GM12878 (cell line): ENCODE measurements around the gene FREM2. TPM values are rescaled to one million over a fixed set of nuclear protein-coding genes. Genes with fewer than 3 reads are reported as not detected.

Source experiments
- ATAC-seq: fragments of 200-7000 bp; cut with Tn5 transposase; 3 replicates; pipeline ENCODE4 v1.9.1; 2020; ENCODE audit warnings: mild to moderate bottlenecking, moderate library complexity
- BruUV-seq: library from RNA; stranded (reverse); fragments of 400-500 nt; replicated peaks from 2 replicates; lab custom pipeline; 2021; lab: Mats Ljungman, UMichigan
- CTCF ChIA-PET: fragments of 300-600 bp; sonication (Branson Sonifier 250); formaldehyde crosslinking; extraction: SDS; loops from one replicate; lab custom pipeline; 2021; ENCODE audit warnings: inconsistent platforms; lab: Yijun Ruan, JAX
- POLR2A ChIA-PET: fragments of 350-600 bp; formaldehyde crosslinking; extraction: SDS; loops from one replicate; lab custom pipeline; 2021; ENCODE audit warnings: inconsistent platforms; lab: Charles Lee
- RAD21 ChIA-PET: fragments of 300-600 bp; sonication (Branson Sonifier 250); formaldehyde crosslinking; loops from one replicate; lab custom pipeline; 2023; ENCODE audit warnings: antibody characterized with exemption; ENCODE audit not compliant: unreplicated experiment; lab: Charles Lee
- SMC1A ChIA-PET: fragments of 300-600 bp; sonication (Branson Sonifier 250); formaldehyde crosslinking; loops from one replicate; lab custom pipeline; 2023; ENCODE audit not compliant: unreplicated experiment, uncharacterized antibody; lab: Charles Lee
- DNase-seq: peaks from one replicate; pipeline ENCODE4 v3.0.0-alpha.2; 2011; ENCODE audit warnings: low read depth, low spot score
- FAIRE-seq: peaks from 3 replicates; lab custom pipeline; 2011; peaks lifted over from hg19 to GRCh38; lab: Jason Lieb, UNC
- H2AFZ ChIP-seq: 2 replicates; pipeline ENCODE4 v1.6.0; 2011; ENCODE audit warnings: low read depth, low read length, control low read depth; ENCODE audit not compliant: control insufficient read depth
- H3K27ac ChIP-seq: 2 replicates; pipeline ENCODE4 v1.5.1; 2011; ENCODE audit warnings: control low read depth; ENCODE audit not compliant: control insufficient read depth, insufficient read depth
- H3K27me3 ChIP-seq, 2 experiments: replicated peaks in 1 of 2; 2 replicates each; pipeline versions ENCODE4 v1.6.0 to v1.6.1; 2011; ENCODE audit warnings: low read length in 1 of 2; ENCODE audit not compliant: control insufficient read depth in 2 of 2, insufficient read depth in 2 of 2
- H3K36me3 ChIP-seq, 2 experiments: 2 replicates each; pipeline ENCODE4 v1.5.1; 2011; ENCODE audit warnings: low read length in 1 of 2; ENCODE audit not compliant: control insufficient read depth in 2 of 2, insufficient read depth in 2 of 2
- H3K4me1 ChIP-seq: 2 replicates; pipeline ENCODE4 v1.6.1; 2011; ENCODE audit warnings: mild to moderate bottlenecking, low read length, moderate library complexity, mixed read lengths; ENCODE audit not compliant: control insufficient read depth, insufficient read depth
- H3K4me2 ChIP-seq: 2 replicates; pipeline ENCODE4 v1.6.0; 2011; ENCODE audit warnings: control low read depth; ENCODE audit not compliant: control insufficient read depth, insufficient read depth
- H3K4me3 ChIP-seq: fragments of 200-600 bp; sonication (generic); 2 replicates; pipeline ENCODE4 v1.5.1; 2016
- H3K79me2 ChIP-seq: 2 replicates; pipeline ENCODE4 v1.6.0; 2011; ENCODE audit warnings: low read length; ENCODE audit not compliant: control insufficient read depth, insufficient read depth
- H3K9ac ChIP-seq: 2 replicates; pipeline ENCODE4 v1.8.0; 2011; ENCODE audit warnings: low read length, control low read depth, mixed read lengths; ENCODE audit not compliant: control insufficient read depth, insufficient read depth
- H3K9me3 ChIP-seq: replicated peaks from 3 replicates; pipeline ENCODE4 v1.5.1; 2011; ENCODE audit warnings: mild to moderate bottlenecking, low read length; ENCODE audit not compliant: control insufficient read depth, insufficient read depth
- H4K20me1 ChIP-seq: 2 replicates; pipeline ENCODE4 v1.6.0; 2011; ENCODE audit not compliant: control insufficient read depth, insufficient read depth
- BCL11A ChIP-seq: IDR thresholded peaks from 2 replicates; pipeline ENCODE4 v1.6.1; 2011; ENCODE audit warnings: low read depth, low read length
- CBFB ChIP-seq: IDR thresholded peaks from 2 replicates; pipeline ENCODE4 v1.6.1; 2016; ENCODE audit warnings: antibody characterized with exemption, low read depth
- CEBPB ChIP-seq, 2 experiments: fragments of 150-350 bp in 1 of 2; IDR thresholded peaks; 2 replicates each; pipeline ENCODE4 v1.6.1; 2012 to 2014; ENCODE audit warnings: low read depth in 2 of 2, low read length in 2 of 2, borderline replicate concordance in 1 of 2, inconsistent platforms in 1 of 2
- CEBPZ ChIP-seq: fragments of 150-350 bp; IDR thresholded peaks from 2 replicates; pipeline ENCODE4 v1.6.1; 2016; ENCODE audit warnings: low read depth, low read length
- GATAD2B ChIP-seq: fragments of 450-650 bp; conservative IDR thresholded peaks from 2 replicates; pipeline ENCODE4 v1.6.1; 2017; ENCODE audit warnings: low read depth, mild to moderate bottlenecking, moderate library complexity
- HDAC6 ChIP-seq: fragments of 200-600 bp; sonication (generic); IDR thresholded peaks from one replicate; pipeline ENCODE4 v1.8.0; 2017; ENCODE audit warnings: antibody characterized with exemption; ENCODE audit not compliant: unreplicated experiment
- IRF4 ChIP-seq: IDR thresholded peaks from 2 replicates; pipeline ENCODE4 v1.6.1; 2011; ENCODE audit warnings: low read depth, low read length
- SIN3A ChIP-seq: IDR thresholded peaks from 2 replicates; pipeline ENCODE4 v1.6.1; 2012; ENCODE audit warnings: low read depth, low read length, improper control_type of control experiment
- SKIL ChIP-seq: fragments of 450-650 bp; IDR thresholded peaks from 2 replicates; pipeline ENCODE4 v1.6.1; 2017; ENCODE audit warnings: mild to moderate bottlenecking, low read depth, inconsistent platforms; ENCODE audit not compliant: poor library complexity, severe bottlenecking
- SMC3 ChIP-seq: IDR thresholded peaks from 2 replicates; pipeline ENCODE4 v1.6.1; 2011; ENCODE audit warnings: low read length, improper control_type of control experiment, borderline replicate concordance
- SREBF1 ChIP-seq: IDR thresholded peaks from 2 replicates; pipeline ENCODE4 v1.6.1; 2012; ENCODE audit warnings: mild to moderate bottlenecking, low read length
- SRF ChIP-seq, 2 experiments: IDR thresholded peaks; 2 replicates each; pipeline ENCODE4 v1.6.1; 2011; ENCODE audit warnings: low read depth in 2 of 2, low read length in 2 of 2, mild to moderate bottlenecking in 1 of 2, moderate library complexity in 1 of 2
- SUPT20H ChIP-seq: IDR thresholded peaks from 2 replicates; pipeline ENCODE4 v1.6.1; 2011; ENCODE audit warnings: low read depth, mild to moderate bottlenecking, low read length, moderate library complexity, borderline replicate concordance; ENCODE audit not compliant: control insufficient read depth
- TARDBP ChIP-seq: IDR thresholded peaks from 2 replicates; pipeline ENCODE4 v1.6.1; 2016; ENCODE audit warnings: borderline replicate concordance
- TCF7 ChIP-seq: IDR thresholded peaks from 2 replicates; pipeline ENCODE4 v1.6.1; 2014; ENCODE audit warnings: antibody characterized with exemption, borderline replicate concordance
- YBX1 ChIP-seq: fragments of 450-650 bp; IDR thresholded peaks from 2 replicates; pipeline ENCODE4 v1.6.1; 2016; ENCODE audit warnings: antibody characterized with exemption
- ZBTB33 ChIP-seq: fragments of 450-650 bp; IDR thresholded peaks from 2 replicates; pipeline ENCODE4 v1.6.1; 2017; ENCODE audit warnings: mild to moderate bottlenecking
- ZNF274 ChIP-seq: IDR thresholded peaks from one replicate; pipeline ENCODE4 v1.8.0; 2011; ENCODE audit not compliant: insufficient read length, insufficient read depth
- WGBS: methylation state at CpG from one replicate; pipeline ENCODE4 v1.1.6; 2016; ENCODE audit warnings: low lambda C conversion rate; ENCODE audit not compliant: insufficient replicate concordance, insufficient coverage; ENCODE audit errors: missing lambda C conversion rate; 5-methylcytosine and 5-hydroxymethylcytosine counted together
- in situ Hi-C: fragments of 300-500 bp; cut with MboI; formaldehyde crosslinking; loops from 9 replicates; pipeline ENCODE4 v1.14.3; 2018; ENCODE audit warnings: mixed read lengths
- intact Hi-C: fragments of 100-400 bp; cut with micrococcal nuclease; formaldehyde crosslinking; loops from one replicate; pipeline ENCODE4 v1.14.2; 2022; ENCODE audit not compliant: unreplicated experiment
- polyA plus RNA-seq, 11 experiments: library from polyadenylated mRNA; depleted of rRNA in 4 of 11; unstranded in 6 of 11; stranded (reverse) in 5 of 11; fragments of >200 nt; fragmentation: Nextera tagmentation in 4 of 11; fragmentation: Illumina TruSeq in 1 of 11; extraction: Ambion mirVana in 4 of 11; extraction: Trizol in 1 of 11; gene quantifications; 1 replicate in 1 of 11; 2 replicates in 10 of 11; pipeline versions ENCODE4 v1.2.1 to v1.2.3, GENCODE V29; 2011 to 2016; ENCODE audit warnings: inconsistent platforms in 2 of 11, missing spikeins in 2 of 11, low read depth in 1 of 11
- total RNA-seq, 4 experiments: library from RNA; depleted of rRNA in 3 of 4; stranded (reverse); fragments of >200 nt in 3 of 4; fragmentation: Illumina TruSeq in 1 of 4; extraction: Trizol in 1 of 4; gene quantifications; 2 replicates each; pipeline versions ENCODE4 v1.2.1 to v1.2.3, GENCODE V29; 2013 to 2021

FREM2 gene
- total and polyA plus RNA-seq, 10 of the 15 experiments (the other 5 are each of a cell fraction or from before 2014, with no cell fraction given), result 0.02 to 0.12 (median 0.05) TPM; not detected in 2

GRCh38 chr13:38898481-38898880 is 211.6 kb downstream of the FREM2 start (continued):
- TF ChIP-seq SKIL (no peak), TCF7 (no peak), BCL11A (no peak), SMC3 (no peak), SUPT20H (no peak), CBFB (no peak), HDAC6 (no peak), TARDBP (no peak), ZBTB33 (no peak), ZNF274 (no peak)

- SMC1A ChIA-PET, result interaction anchor here (2.1 kb wide), 2 partner anchors 10 to 214 kb away, joined by 5 to 7 read pairs; no protein-coding TSS in a partner anchor
- H2AFZ ChIP-seq, result no peak overlapping the region
- H3K4me2 ChIP-seq, result no peak overlapping the region
- WGBS, result 17% methylated on average over 4 of the region's 4 CpGs
- in situ Hi-C loops, result no loop called here
- POLR2A ChIA-PET, result no interaction called here
- RAD21 ChIA-PET, result no interaction called here
- H3K27me3 ChIP-seq, result no peaks in the 10 kb centered on the region; a peak in 1 of 4 replicates
- H3K27ac ChIP-seq, result no peak overlapping the region
- FAIRE-seq, result no peak
- no TSS peak for BruUV-seq
- no peaks in the 10 kb centered on the region for H3K9me3 ChIP-seq
- intact Hi-C loops, result no loop called here
- H3K4me1 ChIP-seq, result no peaks in the 10 kb centered on the region
- H3K9ac ChIP-seq, result no peak overlapping the region
- no peaks in the 10 kb centered on the region for H3K79me2 ChIP-seq
- H3K4me3 ChIP-seq, result no peak overlapping the region
- ATAC-seq, result no peak
- no peaks in the 10 kb centered on the region for H4K20me1 ChIP-seq
- CTCF ChIA-PET, result interaction anchor here (1.0 to 2.1 kb wide), 5 partner anchors 9 to 234 kb away, joined by 3 to 5 read pairs (median 3); no protein-coding TSS in a partner anchor
- DNase-seq, result no peak
- H3K36me3 ChIP-seq, result no peaks in the 10 kb centered on the region
- no peak for TF ChIP-seq CEBPB (IDR thresholded peaks at IDR 0.05; ENCODE audit: borderline replicate concordance in 1 of 2, low read depth in 2 of 2, low read length in 2 of 2)
- no peak for TF ChIP-seq SRF (IDR thresholded peaks at IDR 0.05; ENCODE audit: low read depth in 2 of 2, low read length in 2 of 2)
- TF ChIP-seq IRF4, result no peak
- no peak for TF ChIP-seq SREBF1
- TF ChIP-seq CEBPZ, result no peak
- no peak for TF ChIP-seq GATAD2B
- TF ChIP-seq YBX1, result no peak
- no peak for TF ChIP-seq SIN3A
Measured at GRCh38 chr13:38899571-38899970, 212.7 kb downstream of the FREM2 start.
